ENCODE data around the gene EIF3D. TPM values are rescaled to one million over a fixed set of nuclear protein-coding genes. Genes with fewer than 3 reads are reported as not detected.

The EIF3D gene
- total RNA-seq, 1 donor from 2014 or later: 1,330 TPM

DNA sequence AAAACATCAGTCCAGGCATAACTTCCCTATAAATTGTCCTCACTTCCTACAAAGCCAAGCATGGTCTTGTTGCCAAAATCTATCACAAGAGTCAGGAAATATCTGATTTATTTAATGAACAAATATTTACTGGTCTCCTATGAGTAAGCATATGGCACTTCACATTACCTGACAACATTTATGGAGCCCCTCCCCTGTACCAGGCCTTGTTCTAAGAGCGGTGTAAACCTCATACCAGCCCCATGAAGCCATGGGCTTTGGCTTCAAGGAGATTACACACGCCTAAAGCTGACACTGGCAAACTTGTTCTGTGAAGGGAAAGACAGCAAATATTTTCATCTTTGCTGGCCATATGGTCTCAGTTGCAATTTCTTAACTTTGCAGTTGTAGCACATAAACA, 43.0 kb upstream of the EIF3D start:
- no peaks in the 10 kb centered on the region for H3K36me3 ChIP-seq (ENCODE audit: control insufficient read depth, insufficient read depth, low read length)
- DNase-seq (ENCODE audit: low read depth) (peak; percentile 35), FAIRE-seq (no peak)
- TF ChIP-seq, protein P1, sequence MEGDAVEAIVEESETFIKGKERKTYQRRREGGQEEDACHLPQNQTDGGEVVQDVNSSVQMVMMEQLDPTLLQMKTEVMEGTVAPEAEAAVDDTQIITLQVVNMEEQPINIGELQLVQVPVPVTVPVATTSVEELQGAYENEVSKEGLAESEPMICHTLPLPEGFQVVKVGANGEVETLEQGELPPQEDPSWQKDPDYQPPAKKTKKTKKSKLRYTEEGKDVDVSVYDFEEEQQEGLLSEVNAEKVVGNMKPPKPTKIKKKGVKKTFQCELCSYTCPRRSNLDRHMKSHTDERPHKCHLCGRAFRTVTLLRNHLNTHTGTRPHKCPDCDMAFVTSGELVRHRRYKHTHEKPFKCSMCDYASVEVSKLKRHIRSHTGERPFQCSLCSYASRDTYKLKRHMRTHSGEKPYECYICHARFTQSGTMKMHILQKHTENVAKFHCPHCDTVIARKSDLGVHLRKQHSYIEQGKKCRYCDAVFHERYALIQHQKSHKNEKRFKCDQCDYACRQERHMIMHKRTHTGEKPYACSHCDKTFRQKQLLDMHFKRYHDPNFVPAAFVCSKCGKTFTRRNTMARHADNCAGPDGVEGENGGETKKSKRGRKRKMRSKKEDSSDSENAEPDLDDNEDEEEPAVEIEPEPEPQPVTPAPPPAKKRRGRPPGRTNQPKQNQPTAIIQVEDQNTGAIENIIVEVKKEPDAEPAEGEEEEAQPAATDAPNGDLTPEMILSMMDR (IDR thresholded peaks at IDR 0.05; ENCODE audit: insufficient read depth, low read length, severe bottlenecking): no peak
- H3K27me3 ChIP-seq (ENCODE audit: control insufficient read depth, insufficient read depth, low read length): peaks cover 2% of the 10 kb centered on the region
- H3K4me3 ChIP-seq (ENCODE audit: low read depth, low read length): no peak overlapping the region

DNA sequence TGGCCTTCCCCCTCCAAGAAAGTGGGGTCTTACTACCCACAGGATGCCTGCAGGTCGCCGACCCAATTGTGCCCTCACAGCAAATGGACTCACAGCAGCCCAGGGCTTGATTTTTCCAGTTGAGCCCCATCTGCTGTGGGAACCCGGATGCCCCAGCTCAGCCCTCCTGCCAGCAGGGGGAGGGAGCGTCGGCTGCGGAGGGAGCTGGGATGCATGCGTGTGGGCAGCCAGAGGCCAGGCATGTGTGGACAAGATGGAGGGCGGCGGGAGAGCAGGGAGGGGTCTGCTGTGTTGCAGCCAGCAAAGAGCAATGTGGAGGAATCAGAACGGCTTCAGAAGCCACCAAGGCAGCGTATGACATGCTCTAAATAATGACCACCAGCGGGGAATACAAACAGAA, 41.0 kb upstream of the EIF3D start:
- Histone ChIP-seq H3K36me3 (ENCODE audit: control insufficient read depth, insufficient read depth, low read length) (no peaks in the 10 kb centered on the region), H3K27me3 (ENCODE audit: control insufficient read depth, insufficient read depth, low read length) (peaks cover 2% of the 10 kb centered on the region), H3K4me3 (ENCODE audit: low read depth, low read length) (no peak overlapping the region)
- TF ChIP-seq, protein P1 (IDR thresholded peaks at IDR 0.05; ENCODE audit: insufficient read depth, low read length, severe bottlenecking): peak; percentile 80
- DNase-seq (ENCODE audit: low read depth): peak; percentile 26
- FAIRE-seq: no peak

DNA sequence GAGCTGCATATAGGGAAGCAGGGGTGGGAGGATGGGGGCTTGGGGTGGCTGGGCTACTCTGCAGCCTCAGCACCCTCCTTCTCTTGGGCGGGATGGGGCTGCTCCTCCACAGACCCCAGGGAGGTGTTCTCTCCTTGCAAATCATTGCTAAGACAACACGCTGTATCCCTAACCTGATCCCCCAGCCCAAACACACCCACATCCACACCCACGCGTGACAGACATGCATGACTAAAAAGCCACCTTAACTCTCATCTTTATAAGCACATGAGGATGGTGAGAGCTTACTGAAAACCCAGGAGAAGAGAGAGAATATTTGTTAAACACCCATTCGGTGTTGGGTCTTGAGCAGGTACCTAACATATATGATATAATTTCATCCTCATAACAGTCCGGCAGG, 39.9 kb upstream of the EIF3D start:
- TF ChIP-seq, protein P1 (IDR thresholded peaks at IDR 0.05; ENCODE audit: insufficient read depth, low read length, severe bottlenecking): no peak
- peaks cover 2% of the 10 kb centered on the region for H3K27me3 ChIP-seq (ENCODE audit: control insufficient read depth, insufficient read depth, low read length)
- FAIRE-seq: no peak

DNA sequence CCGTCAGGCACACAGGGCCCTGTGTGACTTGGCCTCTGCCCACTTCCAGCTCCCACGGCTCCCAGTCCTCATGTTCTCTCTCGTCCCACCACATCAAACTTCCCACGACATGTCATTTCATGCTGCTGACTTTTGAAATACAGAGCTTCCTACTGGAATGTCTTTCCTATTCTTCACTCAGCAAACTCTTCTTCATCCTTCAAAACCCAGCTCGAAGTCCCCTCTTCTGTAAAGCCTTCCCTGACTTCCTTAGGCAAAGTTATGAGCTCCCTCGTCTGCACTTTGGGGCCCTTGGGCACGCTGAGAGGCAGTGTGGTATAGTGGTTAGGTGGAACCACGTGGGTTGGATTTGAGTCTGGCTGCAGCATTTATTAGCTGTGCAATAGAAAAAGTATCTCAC, 37.8 kb upstream of the EIF3D start:
- FAIRE-seq (no peak), DNase-seq (ENCODE audit: low read depth) (no peak)
- Histone ChIP-seq H3K36me3 (ENCODE audit: control insufficient read depth, insufficient read depth, low read length) (no peaks in the 10 kb centered on the region), H3K27me3 (ENCODE audit: control insufficient read depth, insufficient read depth, low read length) (no peaks in the 10 kb centered on the region), H3K4me3 (ENCODE audit: low read depth, low read length) (no peak overlapping the region)
- TF ChIP-seq, protein P1 (IDR thresholded peaks at IDR 0.05; ENCODE audit: insufficient read depth, low read length, severe bottlenecking): no peak

More for the DNA sequence above, 39.9 kb upstream of the EIF3D start:
- no peaks in the 10 kb centered on the region for H3K36me3 ChIP-seq (ENCODE audit: control insufficient read depth, insufficient read depth, low read length)
- H3K4me3 ChIP-seq (ENCODE audit: low read depth, low read length): no peak overlapping the region
- DNase-seq (ENCODE audit: low read depth): no peak

DNA sequence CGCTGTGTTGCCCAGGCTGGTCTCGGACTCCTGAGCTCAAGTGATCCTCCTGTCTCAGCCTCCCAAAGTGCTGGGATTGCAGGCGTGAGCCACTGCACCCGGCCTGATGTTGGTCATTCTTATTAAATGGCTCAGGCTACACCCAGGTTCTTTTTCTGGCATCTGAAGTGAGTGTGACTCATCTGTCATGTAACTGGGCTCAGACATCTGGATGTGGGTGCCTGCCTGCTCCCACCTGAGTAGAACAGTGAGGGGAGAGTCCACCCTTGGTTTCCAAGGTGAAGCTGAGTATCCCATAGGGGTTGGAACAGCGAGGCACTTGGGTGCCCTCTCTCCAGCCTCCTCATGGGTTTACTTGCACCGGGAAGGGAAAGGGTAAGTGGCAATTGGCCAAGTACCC, 36.7 kb upstream of the EIF3D start:
- Histone ChIP-seq H3K27me3 (ENCODE audit: control insufficient read depth, insufficient read depth, low read length) (no peaks in the 10 kb centered on the region), H3K4me3 (ENCODE audit: low read depth, low read length) (no peak overlapping the region), H3K36me3 (ENCODE audit: control insufficient read depth, insufficient read depth, low read length) (no peaks in the 10 kb centered on the region)
- FAIRE-seq (no peak), DNase-seq (ENCODE audit: low read depth) (peak; percentile 55)
- TF ChIP-seq, protein P1 (IDR thresholded peaks at IDR 0.05; ENCODE audit: insufficient read depth, low read length, severe bottlenecking): no peak

DNA sequence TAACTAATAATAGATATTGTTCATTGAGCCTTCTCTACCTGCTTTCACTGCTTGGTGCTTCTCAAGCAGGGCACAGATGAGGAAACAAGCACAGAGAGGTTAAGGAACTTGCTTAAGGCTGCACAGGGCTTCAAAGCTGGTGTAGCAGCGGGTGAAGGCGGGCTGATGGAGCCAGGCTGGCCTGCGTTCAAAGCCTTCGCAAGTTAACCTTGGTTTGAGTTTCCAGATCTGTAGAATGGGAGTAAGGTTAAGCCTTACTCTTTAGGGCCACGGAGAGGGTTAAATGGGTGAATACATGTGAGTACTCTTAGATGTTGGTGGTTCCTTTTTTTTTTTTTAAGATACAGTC, 36.2 kb upstream of the EIF3D start:
- no peak for FAIRE-seq

More for the DNA sequence above, 36.2 kb upstream of the EIF3D start:
- Histone ChIP-seq H3K4me3 (ENCODE audit: low read depth, low read length) (no peak overlapping the region), H3K36me3 (ENCODE audit: control insufficient read depth, insufficient read depth, low read length) (no peaks in the 10 kb centered on the region), H3K27me3 (ENCODE audit: control insufficient read depth, insufficient read depth, low read length) (no peaks in the 10 kb centered on the region)
- DNase-seq (ENCODE audit: low read depth): no peak
- TF ChIP-seq, protein P1 (IDR thresholded peaks at IDR 0.05; ENCODE audit: insufficient read depth, low read length, severe bottlenecking): no peak
